ENCODE measurements around the gene ABCA4.

- TF ChIP-seq SP2 (IDR thresholded peaks at IDR 0.05; ENCODE audit: low read length) (no peak), CTCF (IDR thresholded peaks at IDR 0.05; ENCODE audit: control extremely low read depth in 1 of 3, insufficient read depth in 1 of 3, low read depth in 1 of 3, low read length in 3 of 3) (no peak), EZH2 (IDR thresholded peaks at IDR 0.05; ENCODE audit: low read depth, low read length, severe bottlenecking) (no peak), POLR2AphosphoS5 (IDR thresholded peaks at IDR 0.05; ENCODE audit: low read depth, low read length) (no peak), SRF (IDR thresholded peaks at IDR 0.05; ENCODE audit: low read depth, low read length) (no peak), TEAD4 (IDR thresholded peaks at IDR 0.05; ENCODE audit: low read depth, low read length) (no peak), GABPA (IDR thresholded peaks at IDR 0.05; ENCODE audit: borderline replicate concordance, insufficient read depth, low read length) (no peak), NRF1 (IDR thresholded peaks at IDR 0.05; ENCODE audit: low read depth, low read length) (no peak), RAD21 (IDR thresholded peaks at IDR 0.05 in 1 of 2, conservative IDR thresholded peaks at IDR 0.05 in 1 of 2; ENCODE audit: low read depth in 2 of 2, low read length in 2 of 2) (no peak)
Observed at GRCh38 chr1:93992190-93992589, 128.8 kb downstream of the ABCA4 start.
